Activated naive CD8-positive, alpha-beta T cell treated with anti-CD3 and anti-CD28 coated beads, Interleukin-2, amount 10 ng/mL, durations not matched to agents 7 days and 5 days (primary cell): ENCODE measurements around the gene CENATAC. TPM values are rescaled to one million over a fixed set of nuclear protein-coding genes. Genes with fewer than 3 reads are reported as not detected.
"Not testable (repeated sequence)": the region's sequence is repeated elsewhere in the genome, so short reads cannot be mapped to it uniquely, and the experiment has no call there.

Source experiments
- ATAC-seq: fragments of 150-1000 bp; cut with Tn5 transposase; one replicate; pipeline ENCODE4 v1.10.0; 2021; ENCODE audit warnings: low read depth, moderate library complexity
- POLR2A ChIA-PET: fragments of 350-600 bp; sonication (Branson Sonifier 250); formaldehyde crosslinking; loops from one replicate; lab custom pipeline; 2021; ENCODE audit warnings: antibody characterized with exemption; lab: Charles Lee
- DNase-seq: peaks from one replicate; pipeline ENCODE4 v3.0.0; 2021
- H3K27ac Mint-ChIP-seq: one replicate; pipeline ENCODE4 v1.8.0; 2022; ENCODE audit warnings: mild to moderate bottlenecking, mixed read lengths
- H3K27me3 Mint-ChIP-seq: one replicate; pipeline ENCODE4 v1.8.0; 2022; ENCODE audit warnings: mild to moderate bottlenecking, moderate library complexity, mixed read lengths
- H3K36me3 Mint-ChIP-seq: one replicate; pipeline ENCODE4 v1.8.0; 2021; ENCODE audit warnings: mild to moderate bottlenecking, mixed read lengths
- H3K4me1 Mint-ChIP-seq: one replicate; pipeline ENCODE4 v1.8.0; 2021; ENCODE audit warnings: mixed read lengths
- H3K4me3 Mint-ChIP-seq: one replicate; pipeline ENCODE4 v1.8.0; 2022; ENCODE audit warnings: mild to moderate bottlenecking, moderate library complexity, mixed read lengths
- H3K9me3 Mint-ChIP-seq: one replicate; pipeline ENCODE4 v1.8.0; 2021; ENCODE audit warnings: mixed read lengths
- total RNA-seq, 2 experiments: library from RNA; stranded (reverse); gene quantifications; one replicate each; pipeline ENCODE4 v1.2.3, GENCODE V29; 2021

The CENATAC gene
- 10 to 100 TPM; 66.8 to 74.2 TPM for total RNA-seq

DNA sequence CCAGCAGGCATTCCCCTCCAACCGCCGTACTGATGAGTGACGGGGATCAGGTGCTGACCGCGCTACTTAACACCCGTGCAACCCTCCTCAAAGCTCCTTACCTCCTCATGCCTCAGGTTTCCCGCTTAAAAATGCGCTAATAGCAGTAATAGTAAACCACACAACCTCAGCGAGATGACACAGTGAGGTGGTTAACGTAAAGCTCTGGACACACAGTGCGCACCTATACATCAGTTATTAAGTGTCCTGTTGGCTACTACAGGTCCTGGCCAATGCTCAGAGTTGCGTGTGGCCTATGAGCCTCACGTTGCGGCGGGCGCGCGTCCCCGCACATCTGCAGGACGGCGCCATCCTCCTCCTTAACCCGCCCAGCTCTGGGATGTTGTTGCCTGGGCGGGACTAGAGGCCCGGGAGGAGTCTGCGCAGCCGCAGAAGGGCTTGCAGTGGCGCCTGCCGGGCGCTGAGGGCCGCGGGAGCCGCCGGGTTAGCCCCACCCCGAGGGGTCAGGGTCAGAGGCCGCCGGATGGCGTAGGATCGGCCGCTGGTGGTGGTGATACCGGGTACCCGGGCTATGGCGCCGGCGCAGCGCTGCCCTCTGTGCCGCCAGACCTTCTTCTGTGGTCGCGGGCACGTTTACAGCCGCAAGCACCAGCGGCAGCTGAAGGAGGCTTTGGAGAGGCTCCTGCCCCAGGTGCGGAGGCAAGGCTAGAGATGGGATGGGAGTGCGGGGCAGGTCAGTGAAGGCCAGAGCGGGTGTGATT is at the start of gene CENATAC:
CENATAC (plus strand) TSS at position 512 of the 761 bp plus-strand sequence; CDS start at position 572, 60 bp downstream.
- H3K4me3 Mint-ChIP-seq, result peak within 1 kb of the TSS; percentile 100
- POLR2A ChIA-PET, result interaction anchor here (0.5 to 2.9 kb wide), 19 partner anchors 9 to 265 kb away, joined by 3 to 34 read pairs (median 4); partner anchors contain the start of genes C2CD2L, DDX6, RPS25 and SLC37A4
- H3K27ac Mint-ChIP-seq, result peak within 1 kb of the TSS; percentile 99
- peak; percentile 97 for DNase-seq
- no peaks in the 10 kb centered on the region for H3K27me3 Mint-ChIP-seq
- H3K4me1 Mint-ChIP-seq, result peaks cover 25% of the 10 kb centered on the region
- H3K9me3 Mint-ChIP-seq, result no peaks in the 10 kb centered on the region
- peaks cover 11% of the 10 kb centered on the region for H3K36me3 Mint-ChIP-seq
- ATAC-seq, result peak; percentile 96

DNA sequence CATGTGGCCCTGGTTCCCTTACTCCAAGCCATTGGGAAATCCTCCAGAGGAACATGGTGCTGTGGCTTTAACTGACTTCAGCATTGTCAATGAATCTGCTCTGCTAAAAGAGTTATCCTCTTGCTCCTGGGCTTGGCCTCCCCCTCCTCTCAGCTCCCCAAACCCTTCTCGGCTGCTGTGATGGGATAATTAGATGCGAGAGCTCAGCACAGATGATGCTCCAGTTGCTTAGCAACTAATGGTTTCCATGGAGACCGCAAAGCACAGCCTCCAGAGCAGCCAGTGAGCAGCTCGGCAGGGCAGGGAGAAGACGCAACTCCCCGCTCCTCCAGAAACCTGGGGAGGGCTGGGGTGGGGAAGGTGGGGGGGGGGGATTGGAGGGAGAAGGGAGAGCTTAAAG is 44.7 kb upstream of the CENATAC start:
- H3K4me3 Mint-ChIP-seq, result no peak overlapping the region
- POLR2A ChIA-PET, result interaction anchor here (1.0 kb wide), 1 partner anchor 44 kb away, joined by 3 read pairs; no protein-coding TSS in a partner anchor
- peaks cover 5% of the 10 kb centered on the region for H3K4me1 Mint-ChIP-seq
- H3K27ac Mint-ChIP-seq, result no peak overlapping the region
- DNase-seq, result no peak
- no peak for ATAC-seq
- H3K27me3 Mint-ChIP-seq, result peaks cover 4% of the 10 kb centered on the region
- no peaks in the 10 kb centered on the region for H3K9me3 Mint-ChIP-seq
- H3K36me3 Mint-ChIP-seq, result no peaks in the 10 kb centered on the region

- DNase-seq, POLR2A ChIA-PET, H3K4me1 Mint-ChIP-seq, H3K27me3 Mint-ChIP-seq, H3K27ac Mint-ChIP-seq, ATAC-seq, H3K9me3 Mint-ChIP-seq, H3K36me3 Mint-ChIP-seq, H3K4me3 Mint-ChIP-seq: not testable (repeated sequence)
These were observed 44.0 kb upstream of the CENATAC start for GRCh38 chr11:118953976-118954375.

DNA sequence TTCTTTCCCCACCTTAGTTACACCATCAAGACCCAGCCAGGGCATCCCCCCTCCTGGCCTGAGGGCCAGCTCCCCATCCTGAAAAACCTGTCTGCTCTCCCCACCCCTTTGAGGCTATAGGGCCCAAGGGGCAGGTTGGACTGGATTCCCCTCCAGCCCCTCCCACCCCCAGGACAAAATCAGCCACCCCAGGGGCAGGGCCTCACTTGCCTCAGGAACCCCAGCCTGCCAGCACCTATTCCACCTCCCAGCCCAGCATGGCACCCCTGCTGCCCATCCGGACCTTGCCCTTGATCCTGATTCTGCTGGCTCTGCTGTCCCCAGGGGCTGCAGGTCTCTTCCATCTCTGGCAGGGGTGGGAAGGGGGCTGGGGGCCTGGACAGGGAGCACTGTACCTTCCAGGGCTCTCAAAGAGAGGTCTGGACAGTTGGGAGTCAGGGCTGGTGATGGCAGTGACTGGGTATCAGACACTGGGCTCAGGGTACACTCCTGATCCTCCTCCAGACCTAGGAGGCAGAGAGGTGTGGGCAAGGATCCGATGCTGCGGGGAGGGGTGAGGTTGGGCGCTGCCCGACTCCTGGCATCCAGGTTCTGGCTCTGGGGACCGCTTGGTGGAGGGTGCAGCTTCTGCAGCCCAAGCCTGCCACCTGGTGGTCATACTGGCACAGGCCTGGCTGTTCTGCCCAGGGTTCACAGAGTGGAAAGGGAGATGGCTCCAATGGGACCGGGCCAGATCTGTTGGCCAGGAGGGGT is 41.7 kb upstream of the CENATAC start, which contains the start of gene UPK2:
UPK2 (plus strand) TSS at position 205 of the 753 bp plus-strand sequence; CDS start at position 258, 53 bp downstream.
- H3K27ac Mint-ChIP-seq, result no peak within 1 kb of the TSS
- H3K9me3 Mint-ChIP-seq, result no peaks in the 10 kb centered on the region
- H3K27me3 Mint-ChIP-seq, result no peaks in the 10 kb centered on the region
- peak; percentile 90 for DNase-seq
- H3K4me3 Mint-ChIP-seq, result no peak within 1 kb of the TSS
- H3K4me1 Mint-ChIP-seq, result peaks cover 5% of the 10 kb centered on the region
- POLR2A ChIA-PET, result no interaction called here
- H3K36me3 Mint-ChIP-seq, result no peaks in the 10 kb centered on the region
- peak; percentile 98 for ATAC-seq

GRCh38 chr11:118956847-118957469 is 41.0 kb upstream of the CENATAC start:
- DNase-seq (no peak), ATAC-seq (no peak)
- H3K27ac Mint-ChIP-seq, result no peak overlapping the region
- H3K9me3 Mint-ChIP-seq, result no peaks in the 10 kb centered on the region
- H3K4me1 Mint-ChIP-seq, result peaks cover 5% of the 10 kb centered on the region
- H3K27me3 Mint-ChIP-seq, result no peaks in the 10 kb centered on the region
- H3K4me3 Mint-ChIP-seq, result no peak overlapping the region
- no peaks in the 10 kb centered on the region for H3K36me3 Mint-ChIP-seq
- POLR2A ChIA-PET, result interaction anchor here (0.9 to 1.2 kb wide), 2 partner anchors 27 to 32 kb away, joined by 3 to 4 read pairs; no protein-coding TSS in a partner anchor

DNA sequence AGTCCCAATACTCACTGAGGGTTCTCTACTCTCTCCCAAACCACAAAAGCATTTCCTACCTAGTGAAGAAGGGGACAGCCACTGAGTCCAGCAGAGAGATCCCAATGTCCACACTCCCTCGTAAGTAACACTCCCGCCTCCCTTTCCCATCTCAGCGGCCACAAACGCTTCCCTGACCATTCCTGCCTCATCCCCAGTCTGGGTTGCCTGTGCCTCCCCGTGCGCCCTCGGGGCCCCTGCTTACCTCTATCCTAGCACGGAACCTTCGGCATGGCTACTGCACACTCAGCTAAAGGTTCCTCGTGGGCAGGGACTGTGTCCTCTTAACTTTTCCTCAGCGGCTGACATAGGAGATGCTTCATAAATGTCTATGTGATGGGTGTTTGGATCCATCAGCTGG is 40.4 kb upstream of the CENATAC start:
- POLR2A ChIA-PET, result interaction anchor here (0.9 to 1.2 kb wide), 2 partner anchors 27 to 33 kb away, joined by 3 to 4 read pairs; no protein-coding TSS in a partner anchor
- H3K9me3 Mint-ChIP-seq, result no peaks in the 10 kb centered on the region
- ATAC-seq, result no peak

DNA sequence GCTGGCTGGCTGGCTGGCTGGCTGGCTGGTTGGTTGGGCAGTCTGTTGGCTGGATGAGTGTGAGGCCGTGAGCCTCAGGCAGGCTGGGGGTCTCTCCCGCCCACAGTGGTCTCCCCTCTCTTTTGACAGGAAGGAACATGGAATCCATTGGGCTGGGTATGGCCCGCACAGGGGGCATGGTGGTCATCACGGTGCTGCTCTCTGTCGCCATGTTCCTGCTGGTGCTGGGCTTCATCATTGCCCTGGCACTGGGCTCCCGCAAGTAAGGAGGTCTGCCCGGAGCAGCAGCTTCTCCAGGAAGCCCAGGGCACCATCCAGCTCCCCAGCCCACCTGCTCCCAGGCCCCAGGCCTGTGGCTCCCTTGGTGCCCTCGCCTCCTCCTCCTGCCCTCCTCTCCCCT is 40.0 kb upstream of the CENATAC start:
- POLR2A ChIA-PET, result interaction anchor here (0.9 to 1.2 kb wide), 2 partner anchors 28 to 33 kb away, joined by 3 to 4 read pairs; no protein-coding TSS in a partner anchor
- Mint-ChIP-seq H3K36me3 (no peaks in the 10 kb centered on the region), H3K4me3 (no peak overlapping the region), H3K27me3 (no peaks in the 10 kb centered on the region), H3K4me1 (peaks cover 5% of the 10 kb centered on the region), H3K27ac (no peak overlapping the region), H3K9me3 (no peaks in the 10 kb centered on the region)
- ATAC-seq (no peak), DNase-seq (no peak)

More for the DNA sequence above, 40.4 kb upstream of the CENATAC start:
- no peak for DNase-seq
- Mint-ChIP-seq H3K27me3 (no peaks in the 10 kb centered on the region), H3K36me3 (no peaks in the 10 kb centered on the region), H3K27ac (no peak overlapping the region), H3K4me1 (peaks cover 5% of the 10 kb centered on the region), H3K4me3 (no peak overlapping the region)

DNA sequence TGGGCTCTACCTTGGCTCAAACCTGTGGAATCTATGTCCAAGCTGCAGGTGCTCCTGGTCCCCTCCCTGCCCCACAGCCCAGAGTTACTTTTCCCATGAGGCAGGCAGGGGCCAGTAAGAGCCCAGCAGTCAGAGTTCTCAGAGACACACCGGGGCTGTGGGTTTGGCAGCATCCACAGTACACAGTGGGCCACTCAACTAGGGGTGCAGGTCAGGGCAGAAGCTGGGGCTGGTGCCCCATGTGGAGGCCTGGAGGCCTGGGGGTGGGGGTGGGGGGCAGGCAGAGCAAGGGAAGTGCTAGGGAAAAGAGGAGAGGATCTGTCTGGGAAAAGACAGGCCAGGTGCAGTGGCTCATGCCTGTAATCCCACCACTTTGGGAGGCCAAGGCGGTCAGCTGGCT is 39.4 kb upstream of the CENATAC start:
- DNase-seq (no peak), ATAC-seq (no peak)
- POLR2A ChIA-PET, result no interaction called here
- H3K27ac Mint-ChIP-seq, result no peak overlapping the region
- H3K9me3 Mint-ChIP-seq, result no peaks in the 10 kb centered on the region
- peaks cover 5% of the 10 kb centered on the region for H3K4me1 Mint-ChIP-seq
- H3K36me3 Mint-ChIP-seq, result no peaks in the 10 kb centered on the region
- H3K4me3 Mint-ChIP-seq, result no peak overlapping the region
- peaks cover 2% of the 10 kb centered on the region for H3K27me3 Mint-ChIP-seq

GRCh38 chr11:118961189-118961588 is 36.7 kb upstream of the CENATAC start:
- no peaks in the 10 kb centered on the region for H3K9me3 Mint-ChIP-seq
- H3K27ac Mint-ChIP-seq, result no peak overlapping the region
- DNase-seq (no peak), ATAC-seq (no peak)
- POLR2A ChIA-PET, result no interaction called here
- peaks cover 5% of the 10 kb centered on the region for H3K4me1 Mint-ChIP-seq
- no peak overlapping the region for H3K4me3 Mint-ChIP-seq
- peaks cover 4% of the 10 kb centered on the region for H3K27me3 Mint-ChIP-seq
- no peaks in the 10 kb centered on the region for H3K36me3 Mint-ChIP-seq

GRCh38 chr11:118961591-118961990 is 36.3 kb upstream of the CENATAC start:
- H3K4me3 Mint-ChIP-seq, result no peak overlapping the region
- H3K9me3 Mint-ChIP-seq, result no peaks in the 10 kb centered on the region
- no peak for DNase-seq
- H3K4me1 Mint-ChIP-seq, result peaks cover 1% of the 10 kb centered on the region
- POLR2A ChIA-PET, result no interaction called here
- H3K27me3 Mint-ChIP-seq, result peaks cover 4% of the 10 kb centered on the region
- no peak overlapping the region for H3K27ac Mint-ChIP-seq
- H3K36me3 Mint-ChIP-seq, result no peaks in the 10 kb centered on the region
- ATAC-seq, result no peak

- H3K27ac Mint-ChIP-seq, POLR2A ChIA-PET, H3K4me3 Mint-ChIP-seq, DNase-seq, H3K36me3 Mint-ChIP-seq, H3K4me1 Mint-ChIP-seq, H3K9me3 Mint-ChIP-seq, ATAC-seq: not testable (repeated sequence)
- peaks cover 21% of the 10 kb centered on the region for H3K27me3 Mint-ChIP-seq
These were observed 28.4 kb upstream of the CENATAC start for GRCh38 chr11:118969508-118969907.

DNA sequence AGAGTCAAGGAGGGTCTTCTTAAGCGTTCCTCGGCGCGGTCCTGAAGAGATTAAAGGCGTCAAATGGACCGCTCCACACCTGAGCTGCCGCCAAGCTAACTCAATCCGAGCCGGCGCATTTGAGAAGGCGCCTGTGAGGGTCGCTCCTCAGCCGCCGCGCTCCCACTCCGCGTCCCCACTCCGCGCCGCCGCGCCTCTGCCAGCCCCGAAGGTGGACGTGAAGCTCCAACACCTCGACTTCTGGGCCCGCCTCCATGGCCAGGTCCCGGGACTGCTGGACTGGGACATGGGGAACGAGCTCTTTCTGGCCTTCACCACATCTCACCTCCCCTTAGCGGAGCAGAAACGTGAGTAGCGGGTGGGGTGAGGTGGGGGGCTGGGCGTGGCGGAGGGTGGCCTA is 26.3 kb upstream of the CENATAC start, which contains the start of gene FOXR1:
FOXR1 (plus strand) TSS at position 116 of the 400 bp plus-strand sequence; CDS start at position 287, 171 bp downstream.
- Mint-ChIP-seq H3K4me1 (peaks cover 1% of the 10 kb centered on the region), H3K27ac (no peak within 1 kb of the TSS), H3K36me3 (no peaks in the 10 kb centered on the region), H3K4me3 (no peak within 1 kb of the TSS), H3K9me3 (no peaks in the 10 kb centered on the region), H3K27me3 (peaks cover 25% of the 10 kb centered on the region)
- POLR2A ChIA-PET, result interaction anchor here (0.6 kb wide), 1 partner anchor 25 kb away, joined by 3 read pairs; no protein-coding TSS in a partner anchor
- ATAC-seq, result no peak
- no peak for DNase-seq

GRCh38 chr11:118973985-118974384 is 24.0 kb upstream of the CENATAC start:
- H3K4me1 Mint-ChIP-seq, result peaks cover 1% of the 10 kb centered on the region
- H3K27ac Mint-ChIP-seq, result no peak overlapping the region

More at GRCh38 chr11:118973985-118974384, 24.0 kb upstream of the CENATAC start:
- Mint-ChIP-seq H3K9me3 (no peaks in the 10 kb centered on the region), H3K27me3 (peaks cover 25% of the 10 kb centered on the region), H3K36me3 (no peaks in the 10 kb centered on the region), H3K4me3 (no peak overlapping the region)
- no peak for ATAC-seq
- POLR2A ChIA-PET, result interaction anchor here (0.5 kb wide), 1 partner anchor 289 kb away, joined by 3 read pairs; no protein-coding TSS in a partner anchor
- DNase-seq, result no peak
